Smooth muscle cell (in vitro differentiated cells): ENCODE data around the gene ARPC3. TPM values are rescaled to one million over a fixed set of nuclear protein-coding genes. Genes with fewer than 3 reads are reported as not detected.
"Not testable (repeated sequence)": the region's sequence is repeated elsewhere in the genome, so short reads cannot be mapped to it uniquely, and the experiment has no call there.

Experiments used
- DNase-seq: peaks from one replicate; lab custom pipeline; 2025; ENCODE audit not compliant: unreplicated experiment; lab: John Stamatoyannopoulos, UW
- H2AFZ ChIP-seq: fragments of 200-600 bp; sonication (generic); 2 replicates; pipeline ENCODE4 v1.6.0; 2016; ENCODE audit warnings: antibody characterized with exemption, low read depth, mild to moderate bottlenecking
- H3F3A ChIP-seq: fragments of 200-600 bp; sonication (generic); 2 replicates; pipeline ENCODE4 v1.6.0; 2017; ENCODE audit warnings: antibody characterized with exemption, low read depth
- H3K27ac ChIP-seq: fragments of 200-600 bp; sonication (generic); 2 replicates; pipeline ENCODE4 v1.5.1; 2016; ENCODE audit warnings: low read depth, mild to moderate bottlenecking
- H3K27me3 ChIP-seq: fragments of 200-600 bp; sonication (generic); 2 replicates; pipeline ENCODE4 v1.6.1; 2016; ENCODE audit warnings: low read depth, mild to moderate bottlenecking
- H3K36me3 ChIP-seq: fragments of 200-600 bp; sonication (generic); 2 replicates; pipeline ENCODE4 v1.5.1; 2016; ENCODE audit warnings: low read depth
- H3K4me1 ChIP-seq: fragments of 200-600 bp; sonication (generic); 2 replicates; pipeline ENCODE4 v1.5.1; 2016; ENCODE audit warnings: low read depth
- H3K4me2 ChIP-seq: fragments of 200-600 bp; sonication (generic); 2 replicates; pipeline ENCODE4 v1.6.0; 2016; ENCODE audit warnings: mild to moderate bottlenecking
- H3K4me3 ChIP-seq: fragments of 200-600 bp; sonication (generic); 2 replicates; pipeline ENCODE4 v1.5.1; 2016; ENCODE audit warnings: mild to moderate bottlenecking
- H3K79me2 ChIP-seq: fragments of 200-600 bp; sonication (generic); 2 replicates; pipeline ENCODE4 v1.6.0; 2016; ENCODE audit warnings: low read depth, mild to moderate bottlenecking
- H3K9ac ChIP-seq: fragments of 200-600 bp; sonication (generic); 2 replicates; pipeline ENCODE4 v1.6.0; 2016; ENCODE audit warnings: low read depth
- H3K9me3 ChIP-seq: fragments of 200-600 bp; sonication (generic); replicated peaks from 2 replicates; pipeline ENCODE4 v1.5.1; 2016; ENCODE audit warnings: low read depth
- H4K20me1 ChIP-seq: fragments of 200-600 bp; sonication (generic); 2 replicates; pipeline ENCODE4 v1.6.0; 2016; ENCODE audit warnings: low read depth
- CTCF ChIP-seq: fragments of 200-600 bp; sonication (generic); IDR thresholded peaks from 2 replicates; pipeline ENCODE4 v1.5.1; 2017; ENCODE audit warnings: borderline replicate concordance, mild to moderate bottlenecking, antibody characterized with exemption; ENCODE audit not compliant: insufficient read depth, poor library complexity, severe bottlenecking
- WGBS: methylation state at CpG from one replicate; pipeline ENCODE4 v1.1.7; 2016; ENCODE audit warnings: low lambda C conversion rate; 5-methylcytosine and 5-hydroxymethylcytosine counted together
- polyA plus RNA-seq: library from polyadenylated mRNA; unstranded; fragments of >200 nt; fragmentation: Nextera tagmentation; extraction: Ambion mirVana; gene quantifications from 2 replicates; pipeline ENCODE4 v1.2.1, GENCODE V29; 2016
- small RNA-seq: library from RNA; depleted of rRNA; stranded (forward); fragments of <200 nt; gene quantifications from one replicate; pipeline ENCODE3, GENCODE V24; 2014
- total RNA-seq: library from RNA; depleted of rRNA; stranded (reverse); fragments of >200 nt; gene quantifications from 2 replicates; pipeline ENCODE4 v1.2.3, GENCODE V29; 2014

ARPC3 gene
- total and polyA plus RNA-seq, 2 experiments from 2014 or later, result 338 to 507 TPM

GRCh38 chr12:110410086-110410485 is 40.1 kb downstream of the ARPC3 start:
- DNase-seq, H3K4me3 ChIP-seq, H4K20me1 ChIP-seq, H3K27ac ChIP-seq, H3F3A ChIP-seq, H3K36me3 ChIP-seq, H3K9me3 ChIP-seq, H3K27me3 ChIP-seq, H3K79me2 ChIP-seq, H3K4me1 ChIP-seq, H3K4me2 ChIP-seq, H3K9ac ChIP-seq, H2AFZ ChIP-seq: not testable (repeated sequence)
- WGBS, result 86% methylated on average over 6 of the region's 6 CpGs

GRCh38 chr12:110405126-110405662 is 44.9 kb downstream of the ARPC3 start:
- not testable (repeated sequence) for H3K4me3 ChIP-seq, H3K27ac ChIP-seq, H4K20me1 ChIP-seq, H3F3A ChIP-seq, H3K9me3 ChIP-seq, H3K4me2 ChIP-seq, H3K27me3 ChIP-seq, H3K36me3 ChIP-seq, H3K4me1 ChIP-seq, H2AFZ ChIP-seq, DNase-seq, H3K9ac ChIP-seq
- 96% methylated on average over 16 of the region's 16 CpGs for WGBS
- peaks cover 29% of the 10 kb centered on the region for H3K79me2 ChIP-seq

GRCh38 chr12:110403976-110404682 is 46.0 kb downstream of the ARPC3 start:
- peak overlapping the region; percentile 99 for H3K27ac ChIP-seq
- H2AFZ ChIP-seq, result peak overlapping the region; percentile 100
- peak; percentile 5 for DNase-seq
- no peaks in the 10 kb centered on the region for H3K27me3 ChIP-seq
- H3K9ac ChIP-seq, result peak overlapping the region; percentile 100
- no peaks in the 10 kb centered on the region for H3K9me3 ChIP-seq
- no peaks in the 10 kb centered on the region for H3K36me3 ChIP-seq
- H3K4me2 ChIP-seq, result peak overlapping the region; percentile 97
- no peaks in the 10 kb centered on the region for H4K20me1 ChIP-seq
- no peaks in the 10 kb centered on the region for H3K4me1 ChIP-seq
- no peak for TF ChIP-seq CTCF
- H3F3A ChIP-seq, result no peaks in the 10 kb centered on the region
- WGBS, result 21% methylated on average over 21 of the region's 21 CpGs
- peak overlapping the region; percentile 79 for H3K4me3 ChIP-seq
- peaks cover 39% of the 10 kb centered on the region for H3K79me2 ChIP-seq

- peak; percentile 73 for DNase-seq
- WGBS, result 1% methylated on average over 62 of the region's 62 CpGs
- H3F3A ChIP-seq, result no peaks in the 10 kb centered on the region
- H4K20me1 ChIP-seq, result no peaks in the 10 kb centered on the region
- no peak for TF ChIP-seq CTCF
- H3K36me3 ChIP-seq, result no peaks in the 10 kb centered on the region
- peaks cover 47% of the 10 kb centered on the region for H3K79me2 ChIP-seq
- H2AFZ ChIP-seq, result peak within 1 kb of the TSS; percentile 100
- H3K27ac ChIP-seq, result peak within 1 kb of the TSS; percentile 99
- peak within 1 kb of the TSS; percentile 97 for H3K4me2 ChIP-seq
- H3K4me1 ChIP-seq, result no peaks in the 10 kb centered on the region
- no peaks in the 10 kb centered on the region for H3K27me3 ChIP-seq
- H3K9me3 ChIP-seq, result no peaks in the 10 kb centered on the region
- H3K4me3 ChIP-seq, result peak within 1 kb of the TSS; percentile 79
- peak within 1 kb of the TSS; percentile 100 for H3K9ac ChIP-seq
Observed at GRCh38 chr12:110403146-110403975, 46.8 kb downstream of the ARPC3 start, which contains the start of gene ANAPC7. TSS of gene ANAPC7 (minus strand) at chr12:110403708. CDS start at chr12:110403627, 81 bp downstream.

Small RNA genes within 50 kb of the gene (small RNA-seq; reads per million reads assigned to genes)
- gene RF00278, result not detected

Other genes with a start within 250 kb of the ARPC3 start
- gene ATP2A2, start 169.1 kb downstream of the ARPC3 start, total RNA-seq, result 103 and 104 TPM in 2 replicates
- gene ATP2A2, start 169.1 kb downstream of the ARPC3 start, polyA plus RNA-seq, result 47.6 and 53.7 TPM in 2 replicates
- gene ANAPC7, start 46.6 kb downstream of the ARPC3 start, total RNA-seq, result 24.6 and 36.8 TPM in 2 replicates
- gene ANAPC7, start 46.6 kb downstream of the ARPC3 start, polyA plus RNA-seq, result 22.1 and 27.8 TPM in 2 replicates
- 21.7 and 23.8 TPM in 2 replicates for gene GPN3, start 17.9 kb upstream of the ARPC3 start, total RNA-seq
- gene GPN3, start 17.9 kb upstream of the ARPC3 start, polyA plus RNA-seq, result 41.5 and 41.7 TPM in 2 replicates
- 9.1 and 13.3 TPM in 2 replicates for gene FAM216A, start 18.5 kb upstream of the ARPC3 start, total RNA-seq
- 11.3 and 14.0 TPM in 2 replicates for gene FAM216A, start 18.5 kb upstream of the ARPC3 start, polyA plus RNA-seq
- 72.9 and 85.1 TPM in 2 replicates for gene VPS29, start 51.8 kb upstream of the ARPC3 start, total RNA-seq
- gene VPS29, start 51.8 kb upstream of the ARPC3 start, polyA plus RNA-seq, result 136 TPM in 2 replicates
- not detected in 2 replicates for gene RAD9B, start 52.0 kb upstream of the ARPC3 start, total RNA-seq
- 0.64 TPM in 1 of 2 replicates, not detected in the other for gene RAD9B, start 52.0 kb upstream of the ARPC3 start, polyA plus RNA-seq
- 8.9 and 9.4 TPM in 2 replicates for gene PPTC7, start 133.0 kb upstream of the ARPC3 start, total RNA-seq
- gene PPTC7, start 133.0 kb upstream of the ARPC3 start, polyA plus RNA-seq, result 3.6 and 4.5 TPM in 2 replicates
- 26.4 and 28.4 TPM in 2 replicates for gene TCTN1, start 163.8 kb upstream of the ARPC3 start, total RNA-seq
- gene TCTN1, start 163.8 kb upstream of the ARPC3 start, polyA plus RNA-seq, result 22.5 and 26.2 TPM in 2 replicates
- 4.6 and 8.3 TPM in 2 replicates for gene HVCN1, start 238.8 kb upstream of the ARPC3 start, total RNA-seq
- gene HVCN1, start 238.8 kb upstream of the ARPC3 start, polyA plus RNA-seq, result 5.3 and 5.5 TPM in 2 replicates